Activated CD8-positive, alpha-beta memory T cell treated with anti-CD3 and anti-CD28 coated beads, Interleukin-2, amount 50 U/mL, for 24 hours (primary cell): ENCODE data around the gene TBX3.
A peak's percentile ranks its signal among the peaks of the same experiment; 100 is the strongest.

ENCODE experiments used
- DNase-seq: peaks from one replicate; pipeline ENCODE4 v3.0.0-alpha.2; 2020; ENCODE audit errors: extremely low read depth

The TBX3 gene

DNA sequence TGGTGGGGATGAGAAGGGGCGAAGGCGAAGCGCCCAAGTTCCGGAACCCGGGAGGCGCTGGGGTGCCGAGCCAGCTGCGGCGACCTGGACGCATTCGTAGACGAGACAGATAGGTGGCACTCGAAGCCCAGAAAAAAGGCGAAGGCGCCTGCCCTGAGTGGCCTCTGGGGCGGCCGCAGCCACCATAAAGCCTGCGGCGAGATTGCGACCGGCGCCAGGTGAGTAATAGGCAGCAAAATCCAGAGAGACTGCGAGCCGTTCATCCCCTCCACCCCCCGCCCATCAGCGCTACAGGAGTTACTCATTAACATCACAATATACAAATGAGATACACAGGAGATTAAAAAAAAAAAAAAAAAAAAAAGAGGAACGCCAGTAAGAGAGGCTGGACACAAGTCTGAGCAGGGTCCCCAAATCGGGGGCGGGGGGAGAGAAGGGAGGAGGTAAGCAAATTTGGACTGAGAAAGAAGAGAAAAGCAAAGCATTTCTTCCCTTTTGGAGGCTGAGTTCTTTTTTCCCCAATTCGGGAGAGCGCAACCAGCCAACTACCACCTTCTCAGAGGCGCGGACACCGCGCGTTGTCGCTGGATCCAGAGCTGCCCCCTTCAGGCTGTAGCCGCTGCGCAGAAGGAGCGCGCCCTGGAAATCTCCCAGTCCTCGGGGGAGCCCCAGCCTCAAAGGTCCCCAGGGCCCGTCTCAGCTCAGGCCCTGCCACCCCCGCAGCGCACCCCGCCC is 15.7 kb downstream of the TBX3 start:
- no peak for DNase-seq

GRCh38 chr12:114667669-114668150 is 16.3 kb downstream of the TBX3 start:
- no peak for DNase-seq

GRCh38 chr12:114666746-114667668 is 17.0 kb downstream of the TBX3 start:
- no peak for DNase-seq

DNA sequence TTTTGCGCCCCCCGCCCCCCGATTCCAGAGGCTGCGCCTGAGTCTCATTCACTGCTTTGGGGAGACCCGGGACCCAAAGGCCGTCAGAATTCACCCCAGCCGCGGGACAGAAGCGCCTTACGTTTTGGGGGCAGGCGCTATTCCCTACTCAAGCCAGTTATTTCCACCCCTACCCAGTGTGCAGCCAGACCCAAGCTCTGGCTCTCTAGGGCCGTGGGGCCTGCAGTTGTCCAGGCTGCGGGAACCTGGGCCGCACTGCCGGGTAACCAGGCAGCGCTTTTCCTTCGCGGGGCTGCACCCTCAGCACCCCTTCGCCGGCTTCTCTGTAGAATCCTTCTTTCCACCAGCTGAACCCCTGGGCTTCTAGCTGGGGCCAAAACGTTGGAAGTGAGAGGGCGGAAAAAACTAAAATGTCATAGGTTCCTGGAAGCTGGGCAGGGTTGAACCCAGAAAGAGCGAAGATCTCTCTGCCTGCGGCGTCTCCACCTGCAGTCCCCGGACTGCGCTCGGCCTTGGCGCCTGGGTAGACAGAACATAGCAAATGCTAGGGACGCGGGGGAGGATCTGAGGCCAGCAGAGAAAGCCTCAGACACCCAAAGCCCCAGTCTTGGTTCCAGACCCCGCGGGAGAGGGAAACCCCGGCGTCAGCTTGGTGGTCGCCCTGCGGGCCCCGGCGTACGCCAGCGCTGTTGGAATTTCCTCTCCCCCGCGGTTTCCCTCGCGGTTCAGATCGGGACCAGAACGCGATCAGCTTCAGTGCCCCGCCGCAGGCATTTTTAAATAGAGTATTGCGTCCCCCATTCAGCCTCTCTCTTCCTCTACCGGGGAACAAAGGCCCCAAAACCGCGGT is 18.3 kb downstream of the TBX3 start:
- no peak for DNase-seq

DNA sequence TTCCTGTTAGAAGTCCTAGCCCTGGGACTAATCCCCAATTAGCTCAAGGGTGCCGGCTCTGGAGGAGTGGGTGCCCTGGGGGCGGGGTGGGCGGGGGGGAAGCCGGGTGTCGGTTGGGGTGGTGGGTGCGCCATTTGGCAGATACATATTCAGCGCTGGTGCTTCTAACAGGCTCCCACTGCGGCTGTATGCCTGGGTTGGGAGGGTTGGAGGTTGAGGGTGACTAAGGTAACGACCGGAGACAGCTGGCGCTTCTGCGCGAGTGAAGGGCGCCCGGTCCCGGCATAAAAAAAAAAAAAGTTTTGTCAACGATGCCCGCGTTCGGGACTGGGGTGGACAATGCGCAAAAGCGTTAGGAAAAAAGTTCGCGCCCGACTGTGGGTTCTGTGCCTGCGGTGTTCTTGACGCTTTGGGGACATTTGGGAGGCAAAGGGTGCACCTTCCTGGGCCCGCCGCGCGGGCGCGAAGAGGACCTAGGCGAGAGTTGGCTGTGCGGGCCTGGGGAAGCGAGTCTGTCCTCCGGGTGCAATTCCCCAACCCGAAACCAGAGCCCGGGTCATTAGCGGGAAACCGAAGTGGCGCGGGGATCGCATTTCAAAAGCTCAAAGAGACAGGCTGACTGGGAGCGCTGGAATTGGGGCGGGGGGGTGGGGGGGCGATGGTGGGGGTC is 19.2 kb downstream of the TBX3 start:
- DNase-seq: no peak

- DNase-seq: peak; percentile 38
These were observed 21.3 kb downstream of the TBX3 start for GRCh38 chr12:114662512-114663177.

- no peak for DNase-seq
These were observed 22.7 kb downstream of the TBX3 start for GRCh38 chr12:114661245-114661644.

DNA sequence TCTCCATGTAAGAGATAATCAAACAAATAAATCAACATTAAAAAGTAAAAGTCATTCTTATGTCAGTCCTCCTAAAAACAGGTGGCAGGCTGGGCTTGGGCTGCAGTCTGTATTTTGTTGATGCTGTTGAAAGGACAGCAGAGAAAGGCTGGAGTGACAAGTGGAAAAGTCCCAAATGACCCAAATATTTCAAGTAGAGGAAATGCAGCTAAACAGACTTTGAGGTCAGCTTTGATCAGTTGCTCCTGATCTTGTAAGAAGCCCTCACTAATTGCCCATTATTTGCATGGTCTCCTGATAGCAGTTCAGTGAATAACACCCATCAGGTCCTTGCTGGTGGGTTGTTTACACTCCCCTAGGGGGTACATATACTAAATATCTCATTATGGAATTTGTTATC is 24.9 kb downstream of the TBX3 start:
- DNase-seq: no peak

DNA sequence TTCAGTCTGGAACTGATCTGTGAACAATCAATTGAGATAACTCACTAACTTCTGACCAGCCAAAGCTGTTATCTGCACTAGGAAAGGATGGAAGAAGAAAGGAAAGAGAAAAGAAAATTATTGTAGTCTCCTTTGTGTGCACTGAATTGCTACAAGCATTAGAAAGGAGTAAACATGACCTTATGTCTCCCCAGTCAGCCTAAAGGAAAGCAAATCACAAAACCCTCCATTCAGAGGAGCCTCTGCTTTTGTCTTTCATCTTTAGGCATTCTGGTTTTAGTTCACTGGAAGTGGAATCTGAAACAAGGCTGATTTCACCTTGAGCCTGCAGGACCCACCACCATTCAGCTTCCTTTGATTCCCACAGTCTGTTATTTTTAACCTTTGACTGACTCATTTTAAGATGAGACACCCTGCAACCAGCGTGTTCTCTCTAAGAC is 26.0 kb downstream of the TBX3 start:
- DNase-seq: no peak

- DNase-seq: no peak
These were observed 26.4 kb downstream of the TBX3 start for GRCh38 chr12:114657597-114657920.

GRCh38 chr12:114656906-114657596 is 26.9 kb downstream of the TBX3 start:
- DNase-seq: no peak

DNA sequence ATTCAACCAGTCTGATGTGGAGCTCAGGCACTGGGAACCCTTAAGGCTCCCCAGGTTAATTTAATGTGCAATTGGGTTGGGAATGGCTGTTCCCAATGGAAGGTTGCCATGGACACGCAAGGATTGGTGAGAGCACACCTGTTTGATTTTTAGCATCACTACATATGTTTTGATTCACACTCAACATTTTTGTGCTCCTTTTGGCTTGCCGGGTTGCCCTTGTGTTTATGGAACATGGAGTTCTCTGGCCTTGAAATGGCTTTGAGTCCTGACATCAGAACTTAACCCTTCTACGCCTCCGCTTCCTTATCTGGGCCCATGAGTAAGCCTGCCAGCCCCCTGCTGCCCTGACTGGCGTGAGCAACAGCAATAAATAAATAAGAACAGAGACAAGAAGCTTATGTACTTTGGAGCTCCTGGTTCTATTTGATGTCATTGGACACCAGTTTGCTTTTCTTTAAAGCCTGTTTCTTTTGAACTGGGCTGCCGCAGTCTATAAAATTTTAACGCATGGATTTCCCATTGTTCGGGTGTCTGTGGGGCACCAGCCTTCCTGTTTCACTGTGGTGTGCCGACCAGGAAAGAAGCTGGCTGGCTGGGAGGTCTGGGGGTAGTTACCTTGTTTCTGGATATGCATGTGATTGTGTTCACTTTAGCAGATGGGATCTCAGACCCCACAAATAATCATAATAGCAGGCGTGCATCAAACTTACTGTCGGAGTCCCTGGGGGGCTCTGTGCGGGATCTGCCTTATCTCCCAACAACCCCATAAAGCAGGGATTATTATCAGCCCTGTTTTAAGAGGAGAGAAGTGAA is 27.8 kb downstream of the TBX3 start:
- no peak for DNase-seq

- DNase-seq: no peak
These were observed 34.4 kb downstream of the TBX3 start for GRCh38 chr12:114649585-114649984.

- no peak for DNase-seq
These were observed 35.3 kb downstream of the TBX3 start for GRCh38 chr12:114648711-114649110.

DNA sequence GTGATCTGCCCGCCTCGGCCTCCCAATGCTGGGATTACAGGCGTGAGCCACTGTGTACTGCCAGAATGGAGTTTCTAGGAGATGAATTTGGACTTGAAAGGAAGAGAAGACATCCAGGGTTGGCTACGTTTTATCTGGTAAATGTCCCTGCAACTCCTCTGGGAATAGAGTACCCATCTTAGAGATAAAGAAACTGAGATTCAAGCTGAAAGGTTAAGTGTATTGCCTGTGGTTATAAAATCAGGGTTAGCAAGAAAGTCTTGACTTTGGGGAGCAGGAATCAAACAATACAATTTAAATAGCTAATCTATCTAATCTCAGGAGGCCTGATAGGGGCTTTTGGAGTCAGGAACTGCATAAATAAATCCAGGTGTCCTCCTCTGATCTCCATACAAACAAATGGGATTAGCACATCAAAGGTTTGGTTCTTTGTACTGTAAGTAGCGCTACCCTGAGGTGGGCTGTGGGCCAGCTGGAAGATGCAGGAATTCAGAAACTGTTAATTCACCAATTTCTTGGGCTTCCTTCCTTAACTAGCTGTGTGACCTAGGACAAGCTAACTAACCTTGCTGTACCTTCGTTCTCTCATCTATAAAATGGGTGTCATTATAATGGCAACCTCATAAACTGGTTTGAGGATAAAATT is 45.1 kb downstream of the TBX3 start:
- DNase-seq: no peak

DNA sequence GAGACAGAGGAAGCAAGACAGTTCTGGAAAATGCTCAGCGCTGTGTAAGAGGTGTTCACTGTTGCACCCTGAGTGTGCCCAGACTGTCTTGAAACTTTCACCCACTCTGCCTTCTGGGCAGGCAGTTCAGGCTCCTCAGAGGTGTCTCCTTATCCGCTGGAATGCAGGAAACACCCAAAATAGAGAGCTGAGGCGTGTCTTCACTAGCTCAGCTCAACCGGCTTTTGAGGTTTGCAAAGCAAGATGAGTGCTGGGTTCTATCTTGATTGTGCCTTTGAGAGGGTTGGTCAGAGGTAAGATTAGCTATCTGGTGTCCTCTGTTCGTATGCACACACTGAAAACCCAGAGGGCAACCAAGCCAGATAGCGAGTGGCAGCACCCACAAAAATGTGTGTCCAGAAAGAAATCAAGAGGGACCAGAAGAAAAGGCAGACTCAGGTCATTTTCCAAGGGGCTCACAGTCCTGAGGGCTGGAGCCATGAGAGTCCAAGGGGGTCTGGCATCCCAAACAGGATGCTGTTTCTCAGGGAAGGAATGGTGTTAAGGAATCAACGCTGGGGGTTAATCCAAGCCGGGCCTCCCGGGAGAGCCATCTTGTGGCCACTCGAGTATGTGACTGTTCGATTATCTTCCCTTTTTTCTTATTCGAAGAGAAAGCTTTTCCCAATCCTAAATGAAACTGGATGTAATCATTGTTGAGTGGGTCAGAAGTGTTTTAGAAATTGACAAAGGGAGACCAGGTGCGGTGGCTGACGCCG is 47.1 kb downstream of the TBX3 start:
- DNase-seq: no peak

DNA sequence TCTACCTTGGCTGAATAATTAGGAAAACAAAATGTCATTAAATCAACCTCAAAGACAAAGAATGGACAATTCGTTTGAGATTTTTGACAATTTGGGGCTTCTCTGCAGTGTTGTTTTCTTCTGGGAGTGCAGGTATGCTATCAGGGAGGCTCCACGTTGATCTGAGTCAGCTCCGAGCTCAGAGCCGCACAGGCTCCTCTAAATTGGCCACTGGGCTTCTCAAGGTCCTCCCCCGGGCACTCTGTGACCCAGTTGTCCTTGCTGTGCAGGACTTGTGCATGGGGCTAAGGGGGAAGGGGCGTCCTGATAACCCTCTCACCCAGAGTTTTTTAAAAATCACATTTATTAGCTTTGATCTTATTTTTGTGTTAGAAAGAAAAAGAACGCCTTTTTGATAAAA is 52.7 kb downstream of the TBX3 start:
- DNase-seq: no peak

DNA sequence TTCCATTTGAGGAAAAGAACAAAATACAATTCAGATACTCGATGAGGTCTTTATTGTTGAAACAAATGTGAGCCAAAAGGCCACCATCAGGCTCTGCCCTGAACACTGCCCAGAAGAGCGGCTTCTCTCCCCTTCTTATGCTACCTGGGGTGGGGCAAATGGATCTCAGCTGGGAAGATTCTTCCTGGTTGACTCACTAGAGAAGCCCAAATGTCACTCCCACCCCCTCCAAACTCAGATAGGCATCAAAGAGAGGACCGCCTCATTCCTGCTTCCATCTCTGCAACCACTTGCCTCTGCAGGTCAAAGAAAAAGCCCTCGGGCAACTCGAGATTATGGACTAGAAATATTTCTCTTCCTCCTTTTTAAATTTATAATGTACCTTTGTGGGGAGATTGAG is 55.8 kb downstream of the TBX3 start:
- DNase-seq: no peak
